Testis (tissue), 2 donors: ENCODE results near the gene PYDC1.

Source experiments
- CTCF ChIP-seq, 3 experiments: fragments of 450-650 bp in 2 of 3; fragments of 200-600 bp in 1 of 3; sonication (generic) in 1 of 3; IDR thresholded peaks; one replicate each; pipeline ENCODE4 v1.5.1; 2016 to 2019; ENCODE audit warnings: antibody characterized with exemption in 3 of 3, mild to moderate bottlenecking in 2 of 3, moderate library complexity in 1 of 3
- POLR2A ChIP-seq: fragments of 450-650 bp; IDR thresholded peaks from one replicate; pipeline ENCODE4 v1.6.1; 2017; ENCODE audit warnings: antibody characterized with exemption, mild to moderate bottlenecking, moderate library complexity

GRCh38 chr16:31238041-31238440, 21.1 kb upstream of the PYDC1 start:
- TF ChIP-seq CTCF (IDR thresholded peaks at IDR 0.05) (no peak), POLR2A (no peak)
